Esophagus muscularis mucosa (tissue), 3 donors: ENCODE results near the gene KCNQ2.

Experiments used
- CTCF ChIP-seq, 3 experiments: fragments of 200-600 bp in 2 of 3; fragments of 450-650 bp in 1 of 3; sonication (generic) in 2 of 3; IDR thresholded peaks; one replicate each; pipeline ENCODE4 v1.5.1; 2017 to 2019; ENCODE audit warnings: antibody characterized with exemption in 3 of 3, mild to moderate bottlenecking in 2 of 3, moderate library complexity in 1 of 3
- POLR2A ChIP-seq: fragments of 450-650 bp; IDR thresholded peaks from one replicate; pipeline ENCODE4 v1.6.1; 2017; ENCODE audit warnings: antibody characterized with exemption, moderate library complexity, mild to moderate bottlenecking, low read depth
- POLR2AphosphoS5 ChIP-seq, 2 donors: sonication (generic); formaldehyde crosslinking; IDR thresholded peaks; one replicate each; pipeline ENCODE4 v1.6.1; 2017; ENCODE audit warnings: antibody characterized with exemption in 2 of 2

- TF ChIP-seq POLR2A (no peak), CTCF (IDR thresholded peaks at IDR 0.05) (no peak), POLR2AphosphoS5 (IDR thresholded peaks at IDR 0.05) (no peak)
Observed at GRCh38 chr20:63438121-63438520, 34.3 kb downstream of the KCNQ2 start.
